NB4 (cell line): ENCODE measurements around the gene IRAK1.

Source experiments
- DNase-seq: peaks from one replicate; pipeline ENCODE4 v3.0.0; 2010; ENCODE audit warnings: low read depth
- H3K4me3 ChIP-seq: one replicate; pipeline ENCODE4 v1.5.1; 2011; ENCODE audit warnings: mild to moderate bottlenecking, low read depth, low read length, moderate library complexity
- MAX ChIP-seq: IDR thresholded peaks from 2 replicates; pipeline ENCODE4 v1.6.1; 2011; ENCODE audit warnings: low read depth, low read length
- MYC ChIP-seq: IDR thresholded peaks from 2 replicates; pipeline ENCODE4 v1.6.1; 2011; ENCODE audit warnings: low read depth, low read length
- POLR2A ChIP-seq: IDR thresholded peaks from 2 replicates; pipeline ENCODE4 v1.6.1; 2011; ENCODE audit warnings: mild to moderate bottlenecking; ENCODE audit not compliant: insufficient read length; ENCODE audit errors: extremely low read depth
- TF ChIP-seq, protein P1 (sequence below): IDR thresholded peaks from one replicate; pipeline ENCODE4 v1.5.1; 2012; ENCODE audit warnings: low read depth, low read length

The IRAK1 gene

GRCh38 chrX:154029439-154029838, 9.7 kb upstream of the IRAK1 start:
- DNase-seq: peak; percentile 21
- no peak overlapping the region for H3K4me3 ChIP-seq
- TF ChIP-seq MAX (no peak), MYC (no peak), POLR2A (no peak)
- TF ChIP-seq, protein P1, sequence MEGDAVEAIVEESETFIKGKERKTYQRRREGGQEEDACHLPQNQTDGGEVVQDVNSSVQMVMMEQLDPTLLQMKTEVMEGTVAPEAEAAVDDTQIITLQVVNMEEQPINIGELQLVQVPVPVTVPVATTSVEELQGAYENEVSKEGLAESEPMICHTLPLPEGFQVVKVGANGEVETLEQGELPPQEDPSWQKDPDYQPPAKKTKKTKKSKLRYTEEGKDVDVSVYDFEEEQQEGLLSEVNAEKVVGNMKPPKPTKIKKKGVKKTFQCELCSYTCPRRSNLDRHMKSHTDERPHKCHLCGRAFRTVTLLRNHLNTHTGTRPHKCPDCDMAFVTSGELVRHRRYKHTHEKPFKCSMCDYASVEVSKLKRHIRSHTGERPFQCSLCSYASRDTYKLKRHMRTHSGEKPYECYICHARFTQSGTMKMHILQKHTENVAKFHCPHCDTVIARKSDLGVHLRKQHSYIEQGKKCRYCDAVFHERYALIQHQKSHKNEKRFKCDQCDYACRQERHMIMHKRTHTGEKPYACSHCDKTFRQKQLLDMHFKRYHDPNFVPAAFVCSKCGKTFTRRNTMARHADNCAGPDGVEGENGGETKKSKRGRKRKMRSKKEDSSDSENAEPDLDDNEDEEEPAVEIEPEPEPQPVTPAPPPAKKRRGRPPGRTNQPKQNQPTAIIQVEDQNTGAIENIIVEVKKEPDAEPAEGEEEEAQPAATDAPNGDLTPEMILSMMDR: no peak

- TF ChIP-seq POLR2A (no peak), MAX (no peak)
- TF ChIP-seq, protein P1: no peak
- no peak for DNase-seq
- H3K4me3 ChIP-seq: no peak overlapping the region
These were observed 8.9 kb upstream of the IRAK1 start for GRCh38 chrX:154028502-154029184.

GRCh38 chrX:154027986-154028385, 8.3 kb upstream of the IRAK1 start:
- no peak for DNase-seq
- H3K4me3 ChIP-seq: no peak overlapping the region
- TF ChIP-seq, protein P1: no peak
- no peak for TF ChIP-seq MYC
- TF ChIP-seq POLR2A: no peak
- TF ChIP-seq MAX: no peak

DNA sequence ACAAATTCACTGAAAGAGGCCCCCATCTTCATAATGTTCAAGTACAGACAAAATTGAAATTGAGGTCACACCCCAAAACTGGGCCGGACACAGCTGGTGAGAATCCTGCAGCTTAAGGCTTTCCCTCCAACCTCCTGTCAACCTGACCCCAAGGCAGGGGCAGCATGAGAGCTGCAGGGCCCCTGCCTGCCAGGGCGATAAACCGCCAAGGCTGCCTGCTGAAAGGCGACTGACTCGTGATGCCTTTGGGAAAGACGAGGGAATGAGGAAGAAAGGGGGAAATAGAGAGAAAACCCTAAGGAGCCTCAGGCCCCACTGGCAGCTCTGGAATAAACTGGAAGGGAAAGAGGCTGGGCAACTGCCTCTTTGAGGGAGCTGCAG, 7.3 kb upstream of the IRAK1 start:
- DNase-seq: no peak
- TF ChIP-seq MAX (no peak), MYC (no peak), POLR2A (no peak)
- TF ChIP-seq, protein P1: no peak
- H3K4me3 ChIP-seq: no peak overlapping the region

DNA sequence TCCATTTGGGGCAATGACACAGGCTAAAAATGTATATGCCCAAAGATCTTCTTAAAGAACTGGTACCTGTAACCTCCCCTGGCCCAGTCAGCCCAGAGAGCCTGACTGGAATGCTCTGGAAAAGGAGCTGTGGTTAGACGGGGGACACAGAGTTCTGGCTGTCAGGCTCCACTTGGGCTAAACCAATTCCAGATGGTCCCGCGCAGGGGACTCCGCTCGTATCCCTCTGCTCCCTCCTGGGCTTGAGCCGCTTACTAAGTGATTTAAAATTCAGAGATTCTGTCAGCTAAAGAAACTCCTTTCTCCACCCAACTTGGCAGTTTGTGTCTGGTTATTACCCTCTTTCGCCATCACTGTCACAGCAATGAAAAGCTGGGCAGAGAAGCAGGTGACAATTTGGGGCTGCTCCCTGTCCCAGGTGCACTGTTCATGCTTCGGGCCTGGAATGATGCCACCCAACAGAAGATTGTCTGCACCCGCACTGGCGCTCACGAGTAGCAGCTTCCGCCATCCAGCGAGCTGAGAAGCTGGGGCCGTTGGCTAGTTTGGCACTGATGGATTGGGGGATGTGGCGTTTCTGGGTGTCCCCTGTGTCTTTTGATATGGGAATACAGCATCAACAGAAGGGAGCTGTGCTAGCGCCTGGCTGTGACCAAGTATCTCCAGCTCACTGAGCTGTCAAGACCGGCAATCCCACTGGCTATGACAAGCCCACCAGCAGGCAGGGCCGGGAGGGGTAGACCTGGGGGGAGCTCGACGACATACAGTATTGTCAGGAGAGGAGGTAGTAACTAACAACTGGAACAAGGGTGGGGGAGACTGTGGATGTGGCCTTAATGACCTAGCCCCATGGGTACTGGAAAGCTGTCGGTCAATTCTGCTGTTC, 6.7 kb upstream of the IRAK1 start:
- TF ChIP-seq, protein P1: no peak
- TF ChIP-seq MAX (no peak), POLR2A (no peak), MYC (no peak)
- DNase-seq: no peak
- H3K4me3 ChIP-seq: no peak overlapping the region
